ENCODE measurements around the gene BAG3. TPM values are rescaled to one million over a fixed set of nuclear protein-coding genes. Genes with fewer than 3 reads are reported as not detected.

BAG3 gene
- total RNA-seq, 1 experiment from 2014 or later, result 57.0 TPM

DNA sequence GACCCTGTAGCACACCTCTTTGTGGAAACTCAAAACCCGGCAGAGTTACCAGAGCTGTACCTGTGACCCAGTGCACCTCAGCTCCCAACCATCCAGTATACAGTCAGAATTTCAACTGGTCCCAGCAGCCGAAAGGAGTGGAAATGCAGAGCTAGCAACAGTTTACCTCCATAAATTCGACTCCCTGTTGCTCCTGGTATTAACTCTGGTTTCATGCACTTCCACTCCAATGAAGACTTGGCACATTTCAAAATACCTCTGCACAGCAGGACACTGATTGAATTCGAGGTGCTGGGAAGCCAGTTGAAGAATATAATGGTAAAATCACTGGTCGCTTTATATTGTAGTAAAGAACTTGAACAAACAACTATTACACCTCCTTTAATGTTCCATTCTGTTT lies 36.5 kb upstream of the BAG3 start:
- POLR2A ChIA-PET, result no interaction called here
- H4K20me1 ChIP-seq (ENCODE audit: insufficient read depth), result no peaks in the 10 kb centered on the region

More for the DNA sequence above, 36.5 kb upstream of the BAG3 start:
- Histone ChIP-seq H3K4me2 (ENCODE audit: low read length) (no peak overlapping the region), H3K36me3 (ENCODE audit: control insufficient read depth in 1 of 2, insufficient read depth in 2 of 2, low read length in 2 of 2) (no peaks in the 10 kb centered on the region), H3K9me3 (ENCODE audit: control insufficient read depth in 1 of 2, insufficient read depth in 1 of 2, low read depth in 1 of 2, low read length in 2 of 2) (peaks cover 0 to 7% of the 10 kb centered on the region in 2 experiments; a peak in 1 of 4 replicates), H3K4me3 (replicated peaks in 1 of 2; ENCODE audit: low read depth in 1 of 2, low read length in 2 of 2) (no peak overlapping the region), H3K9ac (ENCODE audit: low read length) (no peak overlapping the region), H3K79me2 (ENCODE audit: insufficient read depth, low read length) (no peaks in the 10 kb centered on the region), H2AFZ (ENCODE audit: low read depth, low read length, poor library complexity, severe bottlenecking) (no peak overlapping the region), H3K9me2 (ENCODE audit: insufficient read depth) (no peaks in the 10 kb centered on the region), H3K27ac (ENCODE audit: low read depth, low read length) (no peak overlapping the region), H3K27me3 (ENCODE audit: insufficient read depth, low read length) (no peaks in the 10 kb centered on the region), H3K4me1 (ENCODE audit: control insufficient read depth in 1 of 2, insufficient read depth in 2 of 2, low read length in 2 of 2) (no peaks in the 10 kb centered on the region)
- no peak for ATAC-seq
- no peak for DNase-seq (ENCODE audit: low read depth, low spot score)
- no peak for TF ChIP-seq SIN3A (IDR thresholded peaks at IDR 0.05; ENCODE audit: low read depth)
- no peak for TF ChIP-seq ZNF274 (IDR thresholded peaks at IDR 0.05; ENCODE audit: low read depth, low read length)
- TF ChIP-seq POLR2AphosphoS5 (IDR thresholded peaks at IDR 0.05; ENCODE audit: low read depth, low read length), result no peak
- no peak for TF ChIP-seq EZH2 (IDR thresholded peaks at IDR 0.05)
- TF ChIP-seq, protein P1, sequence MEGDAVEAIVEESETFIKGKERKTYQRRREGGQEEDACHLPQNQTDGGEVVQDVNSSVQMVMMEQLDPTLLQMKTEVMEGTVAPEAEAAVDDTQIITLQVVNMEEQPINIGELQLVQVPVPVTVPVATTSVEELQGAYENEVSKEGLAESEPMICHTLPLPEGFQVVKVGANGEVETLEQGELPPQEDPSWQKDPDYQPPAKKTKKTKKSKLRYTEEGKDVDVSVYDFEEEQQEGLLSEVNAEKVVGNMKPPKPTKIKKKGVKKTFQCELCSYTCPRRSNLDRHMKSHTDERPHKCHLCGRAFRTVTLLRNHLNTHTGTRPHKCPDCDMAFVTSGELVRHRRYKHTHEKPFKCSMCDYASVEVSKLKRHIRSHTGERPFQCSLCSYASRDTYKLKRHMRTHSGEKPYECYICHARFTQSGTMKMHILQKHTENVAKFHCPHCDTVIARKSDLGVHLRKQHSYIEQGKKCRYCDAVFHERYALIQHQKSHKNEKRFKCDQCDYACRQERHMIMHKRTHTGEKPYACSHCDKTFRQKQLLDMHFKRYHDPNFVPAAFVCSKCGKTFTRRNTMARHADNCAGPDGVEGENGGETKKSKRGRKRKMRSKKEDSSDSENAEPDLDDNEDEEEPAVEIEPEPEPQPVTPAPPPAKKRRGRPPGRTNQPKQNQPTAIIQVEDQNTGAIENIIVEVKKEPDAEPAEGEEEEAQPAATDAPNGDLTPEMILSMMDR (IDR thresholded peaks at IDR 0.05 in 2 of 3, conservative IDR thresholded peaks at IDR 0.05 in 1 of 3; ENCODE audit: borderline replicate concordance in 1 of 3, insufficient read depth in 1 of 3, low read depth in 2 of 3, low read length in 2 of 3), result no peak
- TF ChIP-seq JUND (IDR thresholded peaks at IDR 0.05), result no peak
- TF ChIP-seq EGR1 (IDR thresholded peaks at IDR 0.05; ENCODE audit: low read depth), result no peak
- no peak for TF ChIP-seq TCF7L2 (IDR thresholded peaks at IDR 0.05; ENCODE audit: borderline replicate concordance, extremely low read depth, insufficient read depth, insufficient read length)
- no peak for TF ChIP-seq ZFX (IDR thresholded peaks at IDR 0.05)
- no peak for TF ChIP-seq SRF (IDR thresholded peaks at IDR 0.05; ENCODE audit: low read depth)
- TF ChIP-seq, protein P2, sequence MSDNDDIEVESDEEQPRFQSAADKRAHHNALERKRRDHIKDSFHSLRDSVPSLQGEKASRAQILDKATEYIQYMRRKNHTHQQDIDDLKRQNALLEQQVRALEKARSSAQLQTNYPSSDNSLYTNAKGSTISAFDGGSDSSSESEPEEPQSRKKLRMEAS (IDR thresholded peaks at IDR 0.05), result no peak
- no peak for TF ChIP-seq RAD21 (IDR thresholded peaks at IDR 0.05; ENCODE audit: low read depth)
- TF ChIP-seq POLR2A (IDR thresholded peaks at IDR 0.05; ENCODE audit: borderline replicate concordance, extremely low read depth, insufficient read depth, insufficient read length), result no peak
- TF ChIP-seq, protein P3, sequence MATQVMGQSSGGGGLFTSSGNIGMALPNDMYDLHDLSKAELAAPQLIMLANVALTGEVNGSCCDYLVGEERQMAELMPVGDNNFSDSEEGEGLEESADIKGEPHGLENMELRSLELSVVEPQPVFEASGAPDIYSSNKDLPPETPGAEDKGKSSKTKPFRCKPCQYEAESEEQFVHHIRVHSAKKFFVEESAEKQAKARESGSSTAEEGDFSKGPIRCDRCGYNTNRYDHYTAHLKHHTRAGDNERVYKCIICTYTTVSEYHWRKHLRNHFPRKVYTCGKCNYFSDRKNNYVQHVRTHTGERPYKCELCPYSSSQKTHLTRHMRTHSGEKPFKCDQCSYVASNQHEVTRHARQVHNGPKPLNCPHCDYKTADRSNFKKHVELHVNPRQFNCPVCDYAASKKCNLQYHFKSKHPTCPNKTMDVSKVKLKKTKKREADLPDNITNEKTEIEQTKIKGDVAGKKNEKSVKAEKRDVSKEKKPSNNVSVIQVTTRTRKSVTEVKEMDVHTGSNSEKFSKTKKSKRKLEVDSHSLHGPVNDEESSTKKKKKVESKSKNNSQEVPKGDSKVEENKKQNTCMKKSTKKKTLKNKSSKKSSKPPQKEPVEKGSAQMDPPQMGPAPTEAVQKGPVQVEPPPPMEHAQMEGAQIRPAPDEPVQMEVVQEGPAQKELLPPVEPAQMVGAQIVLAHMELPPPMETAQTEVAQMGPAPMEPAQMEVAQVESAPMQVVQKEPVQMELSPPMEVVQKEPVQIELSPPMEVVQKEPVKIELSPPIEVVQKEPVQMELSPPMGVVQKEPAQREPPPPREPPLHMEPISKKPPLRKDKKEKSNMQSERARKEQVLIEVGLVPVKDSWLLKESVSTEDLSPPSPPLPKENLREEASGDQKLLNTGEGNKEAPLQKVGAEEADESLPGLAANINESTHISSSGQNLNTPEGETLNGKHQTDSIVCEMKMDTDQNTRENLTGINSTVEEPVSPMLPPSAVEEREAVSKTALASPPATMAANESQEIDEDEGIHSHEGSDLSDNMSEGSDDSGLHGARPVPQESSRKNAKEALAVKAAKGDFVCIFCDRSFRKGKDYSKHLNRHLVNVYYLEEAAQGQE (IDR thresholded peaks at IDR 0.05; ENCODE audit: low read depth), result no peak
- TF ChIP-seq, protein P4, sequence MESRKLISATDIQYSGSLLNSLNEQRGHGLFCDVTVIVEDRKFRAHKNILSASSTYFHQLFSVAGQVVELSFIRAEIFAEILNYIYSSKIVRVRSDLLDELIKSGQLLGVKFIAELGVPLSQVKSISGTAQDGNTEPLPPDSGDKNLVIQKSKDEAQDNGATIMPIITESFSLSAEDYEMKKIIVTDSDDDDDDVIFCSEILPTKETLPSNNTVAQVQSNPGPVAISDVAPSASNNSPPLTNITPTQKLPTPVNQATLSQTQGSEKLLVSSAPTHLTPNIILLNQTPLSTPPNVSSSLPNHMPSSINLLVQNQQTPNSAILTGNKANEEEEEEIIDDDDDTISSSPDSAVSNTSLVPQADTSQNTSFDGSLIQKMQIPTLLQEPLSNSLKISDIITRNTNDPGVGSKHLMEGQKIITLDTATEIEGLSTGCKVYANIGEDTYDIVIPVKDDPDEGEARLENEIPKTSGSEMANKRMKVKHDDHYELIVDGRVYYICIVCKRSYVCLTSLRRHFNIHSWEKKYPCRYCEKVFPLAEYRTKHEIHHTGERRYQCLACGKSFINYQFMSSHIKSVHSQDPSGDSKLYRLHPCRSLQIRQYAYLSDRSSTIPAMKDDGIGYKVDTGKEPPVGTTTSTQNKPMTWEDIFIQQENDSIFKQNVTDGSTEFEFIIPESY (IDR thresholded peaks at IDR 0.05; ENCODE audit: extremely low read depth, insufficient replicate concordance, low read length), result no peak
- no peak for TF ChIP-seq FOSL1 (IDR thresholded peaks at IDR 0.05; ENCODE audit: low read depth)
- intact Hi-C loops (cut with micrococcal nuclease), result no loop called here
- BruUV-seq (replicated peaks), result no TSS peak
- ChIA-PET RAD21 (ENCODE audit: low non-redundant PET in 1 of 2, low total read pairs in 2 of 2, uncharacterized antibody in 2 of 2, unreplicated experiment in 2 of 2) (no interaction called here), CTCF (no interaction called here)
